ENCODE data around the gene ASB16. TPM values are rescaled to one million over a fixed set of nuclear protein-coding genes. Genes with fewer than 3 reads are reported as not detected.

ASB16 gene
- total and polyA plus RNA-seq, 9 of the 15 experiments (the other 6 are each of a cell fraction or from before 2014, with no cell fraction given): 0.03 to 0.07 TPM; not detected in 7

- TF ChIP-seq ZNF696 (CRISPR knock-in tag; conservative IDR thresholded peaks at IDR 0.05) (no peak), TBP (optimal IDR thresholded peaks at IDR 0.05; ENCODE audit: low read depth, low read length) (peak; percentile 16), MXI1 (IDR thresholded peaks at IDR 0.05; ENCODE audit: low read depth, low read length) (no peak), KLF13 (tag; IDR thresholded peaks at IDR 0.05; ENCODE audit: borderline replicate concordance, low read depth) (no peak), HNRNPLL (IDR thresholded peaks at IDR 0.05; ENCODE audit: low read depth, low read length, poor library complexity, severe bottlenecking) (peak; percentile 1), YY1 (IDR thresholded peaks at IDR 0.05; ENCODE audit: borderline replicate concordance in 1 of 3, control insufficient read depth in 1 of 3, extremely low read depth in 1 of 3, insufficient read depth in 3 of 3, insufficient read length in 1 of 3, insufficient replicate concordance in 2 of 3, low read depth in 1 of 3, low read length in 2 of 3) (peak in 1 of 3 experiments; percentile 28), EGR1 (conservative IDR thresholded peaks at IDR 0.05) (0 out of 2 replicates have a peak, but pooled peaks have one; percentile 10), ZNF212 (CRISPR knock-in tag; IDR thresholded peaks at IDR 0.05) (no peak), SAP30 (IDR thresholded peaks at IDR 0.05; ENCODE audit: borderline replicate concordance, insufficient read depth, low read depth, low read length, poor library complexity, severe bottlenecking) (no peak), CCNT2 (IDR thresholded peaks at IDR 0.05; ENCODE audit: borderline replicate concordance, extremely low read depth, insufficient read length, low read depth, low read length) (peak; percentile 33), XRCC4 (IDR thresholded peaks at IDR 0.05; ENCODE audit: extremely low read depth, insufficient read depth, insufficient read length) (no peak), USF2 (CRISPR knock-in tag; IDR thresholded peaks at IDR 0.05) (no peak), L3MBTL2 (IDR thresholded peaks at IDR 0.05) (0 out of 2 replicates have a peak, but pooled peaks have one; percentile 11), REST (IDR thresholded peaks at IDR 0.05; ENCODE audit: borderline replicate concordance) (no peak), REST (CRISPR knock-in tag; IDR thresholded peaks at IDR 0.05; ENCODE audit: low read depth) (no peak), ZEB2 (IDR thresholded peaks at IDR 0.05) (no peak), ZNF57 (CRISPR knock-in tag; IDR thresholded peaks at IDR 0.05) (no peak), ETV5 (CRISPR knock-in tag; IDR thresholded peaks at IDR 0.05; ENCODE audit: low read depth) (no peak)
Observed at GRCh38 chr17:44218344-44219107, 48.0 kb downstream of the ASB16 start (continued).
